Epidermal melanocyte (primary cell): ENCODE measurements around the gene SFN.
"Not testable (repeated sequence)": the region's sequence is repeated elsewhere in the genome, so short reads cannot be mapped to it uniquely, and the experiment has no call there.

Experiments
- DNase-seq: peaks from one replicate; pipeline ENCODE4 v3.0.0; 2011; ENCODE audit warnings: low spot score; ENCODE audit not compliant: insufficient read length

Gene SFN

GRCh38 chr1:26862781-26863684, at the start of gene SFN:
TSS of gene SFN (plus strand) at chr1:26863149. CDS start at chr1:26863213, 64 bp downstream.
- DNase-seq, result no peak

- no peak for DNase-seq
Measured at GRCh38 chr1:26814377-26814776, 48.6 kb upstream of the SFN start.

- no peak for DNase-seq
Measured at GRCh38 chr1:26814893-26815292, 48.1 kb upstream of the SFN start.

GRCh38 chr1:26820784-26821269, 42.1 kb upstream of the SFN start:
- no peak for DNase-seq

GRCh38 chr1:26822737-26823395, 40.1 kb upstream of the SFN start:
- peak; percentile 16 for DNase-seq

GRCh38 chr1:26824731-26825130, 38.2 kb upstream of the SFN start:
- no peak for DNase-seq

- peak; percentile 77 for DNase-seq
Measured at GRCh38 chr1:26826261-26827105, 36.5 kb upstream of the SFN start, which contains the start of gene ZDHHC18. TSS of gene ZDHHC18 (plus strand) at chr1:26826688. CDS start at chr1:26826805, 117 bp downstream.

- no peak for DNase-seq
Measured at GRCh38 chr1:26827106-26827604, 35.8 kb upstream of the SFN start.

- DNase-seq, result no peak
Measured at GRCh38 chr1:26827663-26828062, 35.3 kb upstream of the SFN start.

- DNase-seq, result no peak
Measured at GRCh38 chr1:26828411-26828991, 34.4 kb upstream of the SFN start.

- DNase-seq, result no peak
Measured at GRCh38 chr1:26829184-26829911, 33.6 kb upstream of the SFN start.

- no peak for DNase-seq
Measured at GRCh38 chr1:26831059-26831458, 31.9 kb upstream of the SFN start.

GRCh38 chr1:26831546-26832248, 31.3 kb upstream of the SFN start:
- no peak for DNase-seq

- DNase-seq, result no peak
Measured at GRCh38 chr1:26832249-26832960, 30.5 kb upstream of the SFN start.

- no peak for DNase-seq
Measured at GRCh38 chr1:26833432-26834405, 29.2 kb upstream of the SFN start.

GRCh38 chr1:26837665-26838064, 25.3 kb upstream of the SFN start:
- DNase-seq, result not testable (repeated sequence)

GRCh38 chr1:26838474-26839338, 24.2 kb upstream of the SFN start:
- DNase-seq, result no peak
